H1 (cell line): Measurements from ENCODE around the gene SNAP47. TPM values are rescaled to one million over a fixed set of nuclear protein-coding genes. Genes with fewer than 3 reads are reported as not detected.
A peak's percentile ranks its signal among the peaks of the same experiment; 100 is the strongest.

ENCODE experiments used
- CTCF ChIA-PET: fragments of 300-600 bp; sonication (Branson Sonifier 250); formaldehyde crosslinking; loops from one replicate; lab custom pipeline; 2021; ENCODE audit not compliant: partially characterized antibody; lab: Charles Lee
- POLR2A ChIA-PET: fragments of 300-600 bp; sonication (Branson Sonifier 250); formaldehyde crosslinking; loops from one replicate; lab custom pipeline; 2021; ENCODE audit warnings: inconsistent platforms; ENCODE audit not compliant: partially characterized antibody; lab: Charles Lee
- DNase-seq, 2 experiments: peaks; one replicate each; pipeline versions ENCODE4 v3.0.0 to v3.0.0-alpha.2; 2010 to 2022; ENCODE audit warnings: low spot score in 2 of 2, low read depth in 1 of 2, mixed read lengths in 1 of 2
- FAIRE-seq: peaks from 2 replicates; lab custom pipeline; 2011; peaks lifted over from hg19 to GRCh38; lab: Jason Lieb, UNC
- H2AFZ ChIP-seq: 2 replicates; pipeline ENCODE4 v1.8.1; 2012; ENCODE audit warnings: low read length, inconsistent platforms
- H2AK5ac ChIP-seq: 2 replicates; pipeline ENCODE4 v1.6.1; 2013; ENCODE audit warnings: low read depth, low read length
- H2BK120ac ChIP-seq: replicated peaks from 2 replicates; pipeline ENCODE3; 2013; ENCODE audit warnings: low read depth, low read length, inconsistent platforms
- H2BK12ac ChIP-seq: 2 replicates; pipeline ENCODE4 v1.6.1; 2013; ENCODE audit warnings: low read depth, low read length
- H2BK15ac ChIP-seq: 2 replicates; pipeline ENCODE4 v1.6.1; 2013; ENCODE audit warnings: low read length
- H2BK20ac ChIP-seq: 2 replicates; pipeline ENCODE4 v1.6.1; 2013; ENCODE audit warnings: low read length
- H2BK5ac ChIP-seq: 2 replicates; pipeline ENCODE4 v1.6.1; 2013; ENCODE audit warnings: low read depth, low read length
- H3K14ac ChIP-seq: 2 replicates; pipeline ENCODE4 v1.6.1; 2013; ENCODE audit warnings: inconsistent platforms; ENCODE audit not compliant: insufficient read length
- H3K18ac ChIP-seq: 2 replicates; pipeline ENCODE4 v1.6.1; 2013; ENCODE audit warnings: low read length; ENCODE audit errors: extremely low read depth
- H3K23ac ChIP-seq: 2 replicates; pipeline ENCODE4 v1.6.1; 2013; ENCODE audit warnings: inconsistent platforms; ENCODE audit not compliant: insufficient read length
- H3K23me2 ChIP-seq: 2 replicates; pipeline ENCODE4 v1.6.1; 2013; ENCODE audit warnings: low read depth, low read length
- H3K27ac ChIP-seq: 2 replicates; pipeline ENCODE4 v1.6.1; 2011; ENCODE audit warnings: low read depth, low read length, inconsistent platforms
- H3K27me3 ChIP-seq, 4 experiments: replicated peaks in 1 of 4; 1 replicate in 1 of 4; 2 replicates in 3 of 4; pipeline versions ENCODE4 v1.6.1 to v1.8.1; 2011 to 2013; ENCODE audit warnings: low read length in 3 of 4, mild to moderate bottlenecking in 3 of 4, inconsistent platforms in 2 of 4, mixed read lengths in 2 of 4, moderate library complexity in 1 of 4; ENCODE audit not compliant: control insufficient read depth in 3 of 4, insufficient read depth in 3 of 4; ENCODE audit errors: extremely low read depth in 1 of 4
- H3K36me3 ChIP-seq, 4 experiments: 2 replicates each; pipeline versions ENCODE4 v1.6.1 to v1.8.1; 2011 to 2013; ENCODE audit warnings: mild to moderate bottlenecking in 4 of 4, low read length in 3 of 4, moderate library complexity in 2 of 4, control low read depth in 1 of 4, inconsistent platforms in 1 of 4; ENCODE audit not compliant: insufficient read depth in 4 of 4, control insufficient read depth in 2 of 4
- H3K4ac ChIP-seq: replicated peaks from 2 replicates; pipeline ENCODE3; 2013; ENCODE audit warnings: low read length, low read depth, mixed read lengths, inconsistent platforms; ENCODE audit not compliant: insufficient read length
- H3K4me1 ChIP-seq, 4 experiments: replicated peaks in 1 of 4; 1 replicate in 1 of 4; 2 replicates in 3 of 4; pipeline versions ENCODE4 v1.6.1 to v1.8.1; 2011 to 2013; ENCODE audit warnings: low read length in 3 of 4, inconsistent platforms in 2 of 4, mixed read lengths in 1 of 4; ENCODE audit not compliant: insufficient read depth in 4 of 4, control insufficient read depth in 3 of 4
- H3K4me2 ChIP-seq, 2 experiments: 2 replicates each; pipeline versions ENCODE4 v1.6.1 to v1.8.1; 2011 to 2013; ENCODE audit warnings: low read depth in 2 of 2, low read length in 2 of 2, control low read depth in 1 of 2, inconsistent platforms in 1 of 2, mild to moderate bottlenecking in 1 of 2; ENCODE audit not compliant: insufficient read depth in 1 of 2
- H3K4me3 ChIP-seq, 4 experiments: fragments of 200-600, 300-600 bp in 1 of 4; sonication (generic), shearing (Covaris generic), sonication (Bioruptor Twin) in 1 of 4; 2 replicates each; pipeline versions ENCODE4 v1.5.1 to v1.8.1; 2011 to 2016; ENCODE audit warnings: low read length in 4 of 4, low read depth in 3 of 4, control low read depth in 2 of 4, inconsistent platforms in 2 of 4, mild to moderate bottlenecking in 2 of 4, mixed read lengths in 1 of 4, moderate library complexity in 1 of 4; ENCODE audit not compliant: insufficient read depth in 2 of 4; ENCODE audit errors: extremely low read depth in 1 of 4
- H3K56ac ChIP-seq: replicated peaks from 2 replicates; pipeline ENCODE3; 2013; ENCODE audit warnings: low read depth, mild to moderate bottlenecking, mixed read lengths, low read length, inconsistent platforms; ENCODE audit not compliant: insufficient read length
- H3K79me1 ChIP-seq: 2 replicates; pipeline ENCODE4 v1.6.1; 2013; ENCODE audit warnings: low read depth, low read length, control low read depth
- H3K79me2 ChIP-seq, 2 experiments: 2 replicates each; pipeline versions ENCODE4 v1.6.1 to v1.8.1; 2012 to 2013; ENCODE audit warnings: low read length in 2 of 2, mild to moderate bottlenecking in 2 of 2, inconsistent platforms in 1 of 2; ENCODE audit not compliant: insufficient read depth in 2 of 2, control insufficient read depth in 1 of 2
- H3K9ac ChIP-seq, 4 experiments: replicated peaks in 1 of 4; 1 replicate in 1 of 4; 2 replicates in 3 of 4; pipeline versions ENCODE4 v1.6.1 to v1.8.1; 2011 to 2013; ENCODE audit warnings: low read depth in 3 of 4, low read length in 3 of 4, control low read depth in 2 of 4, mild to moderate bottlenecking in 2 of 4, moderate library complexity in 2 of 4, inconsistent platforms in 1 of 4; ENCODE audit errors: extremely low read depth in 1 of 4
- H3K9me3 ChIP-seq, 2 experiments: 2 replicates each; pipeline versions ENCODE4 v1.6.1 to v1.8.1; 2012 to 2013; ENCODE audit warnings: mild to moderate bottlenecking in 2 of 2, moderate library complexity in 2 of 2, control low read depth in 1 of 2, inconsistent platforms in 1 of 2, low read depth in 1 of 2, low read length in 1 of 2, mixed read lengths in 1 of 2; ENCODE audit not compliant: insufficient read depth in 2 of 2
- H4K20me1 ChIP-seq, 2 experiments: replicated peaks in 1 of 2; 2 replicates each; pipeline versions ENCODE3 to v1.8.1; 2011 to 2013; ENCODE audit warnings: inconsistent platforms in 2 of 2, low read length in 2 of 2, mild to moderate bottlenecking in 1 of 2; ENCODE audit not compliant: insufficient read depth in 2 of 2, control insufficient read depth in 1 of 2
- H4K5ac ChIP-seq: 2 replicates; pipeline ENCODE4 v1.6.1; 2013; ENCODE audit warnings: low read length, low read depth, mixed read lengths, inconsistent platforms; ENCODE audit not compliant: insufficient read length
- H4K8ac ChIP-seq: 2 replicates; pipeline ENCODE4 v1.8.0; 2013; ENCODE audit warnings: mild to moderate bottlenecking, moderate library complexity, low read length, inconsistent platforms; ENCODE audit not compliant: insufficient read depth; ENCODE audit errors: extremely low read depth
- H4K91ac ChIP-seq: replicated peaks from 2 replicates; pipeline ENCODE3; 2013; ENCODE audit warnings: low read length, mixed read lengths, inconsistent platforms; ENCODE audit not compliant: insufficient read length
- CBX8 ChIP-seq: fragments of 300-800, 300-1000 bp; sonication (generic); IDR thresholded peaks from 2 replicates; pipeline ENCODE4 v1.7.1; 2016; ENCODE audit warnings: low read depth, low read length, borderline replicate concordance
- CHD1 ChIP-seq: IDR thresholded peaks from 2 replicates; pipeline ENCODE4 v1.6.1; 2012; ENCODE audit warnings: low read depth, low read length, improper control_type of control experiment
- GABPA ChIP-seq: IDR thresholded peaks from 2 replicates; pipeline ENCODE4 v1.6.1; 2011; ENCODE audit warnings: mild to moderate bottlenecking, low read length, moderate library complexity, borderline replicate concordance; ENCODE audit not compliant: insufficient read depth
- JUN ChIP-seq: IDR thresholded peaks from 2 replicates; pipeline ENCODE4 v1.6.1; 2011; ENCODE audit warnings: low read depth, mild to moderate bottlenecking, improper control_type of control experiment, low read length
- POLR2A ChIP-seq, 2 experiments: IDR thresholded peaks; 1 replicate in 1 of 2; 2 replicates in 1 of 2; pipeline ENCODE4 v1.6.1; 2011; ENCODE audit warnings: low read depth in 2 of 2, low read length in 2 of 2, mild to moderate bottlenecking in 2 of 2; ENCODE audit errors: control extremely low read depth in 1 of 2
- POU5F1 ChIP-seq: IDR thresholded peaks from 2 replicates; pipeline ENCODE4 v1.6.1; 2011; ENCODE audit warnings: low read depth, mild to moderate bottlenecking, low read length, moderate library complexity
- RXRA ChIP-seq: IDR thresholded peaks from 2 replicates; pipeline ENCODE4 v1.6.1; 2011; ENCODE audit warnings: low read depth, mild to moderate bottlenecking, low read length, moderate library complexity; ENCODE audit not compliant: insufficient read depth
- SP4 ChIP-seq: IDR thresholded peaks from 2 replicates; pipeline ENCODE4 v1.6.1; 2012; ENCODE audit warnings: low read length, inconsistent platforms
- SRF ChIP-seq: IDR thresholded peaks from 2 replicates; pipeline ENCODE4 v1.6.1; 2011; ENCODE audit warnings: mild to moderate bottlenecking, low read depth, low read length, moderate library complexity
- WGBS, 2 experiments: shearing (Covaris generic) in 1 of 2; methylation state at CpG; one replicate each; pipeline versions ENCODE4 v1.1.6 to v1.1.7; 2013 to 2015; ENCODE audit warnings: low lambda C conversion rate in 2 of 2, mixed read lengths in 2 of 2, inconsistent platforms in 1 of 2, low coverage in 1 of 2, missing lambda C conversion rate in 1 of 2; ENCODE audit not compliant: insufficient replicate concordance in 2 of 2, insufficient coverage in 1 of 2, insufficient read length in 1 of 2; ENCODE audit errors: extremely low coverage in 1 of 2, missing lambda C conversion rate in 1 of 2; 5-methylcytosine and 5-hydroxymethylcytosine counted together
- polyA plus RNA-seq, 7 experiments: library from polyadenylated mRNA; depleted of rRNA in 3 of 7; stranded (reverse) in 5 of 7; unstranded in 2 of 7; fragments of >200 nt in 5 of 7; fragments of 200-250 nt in 2 of 7; gene quantifications; 1 replicate in 5 of 7; 2 replicates in 1 of 7; 4 replicates in 1 of 7; pipeline versions ENCODE4 v1.2.1 to v1.2.3, GENCODE V29; 2011 to 2013; ENCODE audit warnings: missing spikeins in 2 of 7, mixed read lengths in 2 of 7
- total RNA-seq: library from RNA; stranded (reverse); fragmentation: NEBNext Ultra II Directional; extraction: Animal tissue kit (Norgen Biotek cat#: 25700); gene quantifications from 2 replicates; pipeline ENCODE4 v1.2.1, GENCODE V29; 2021
- TF ChIP-seq, protein P1 (sequence below): IDR thresholded peaks from 2 replicates; pipeline ENCODE4 v1.6.1; 2011; ENCODE audit warnings: low read depth, mild to moderate bottlenecking, low read length; ENCODE audit not compliant: insufficient read depth
- TF ChIP-seq, protein P2 (sequence below), 3 experiments: IDR thresholded peaks; 1 replicate in 2 of 3; 2 replicates in 1 of 3; pipeline versions ENCODE4 v1.5.1 to v1.6.1; 2011; ENCODE audit warnings: low read length in 3 of 3, mild to moderate bottlenecking in 3 of 3, inconsistent platforms in 2 of 3, low read depth in 1 of 3, moderate library complexity in 1 of 3; ENCODE audit not compliant: insufficient read depth in 1 of 3; ENCODE audit errors: control extremely low read depth in 1 of 3

The SNAP47 gene
- total and polyA plus RNA-seq, 2 of the 8 experiments (the other 6 are each of a cell fraction or from before 2014, with no cell fraction given) = 37.6 to 42.2 TPM

DNA sequence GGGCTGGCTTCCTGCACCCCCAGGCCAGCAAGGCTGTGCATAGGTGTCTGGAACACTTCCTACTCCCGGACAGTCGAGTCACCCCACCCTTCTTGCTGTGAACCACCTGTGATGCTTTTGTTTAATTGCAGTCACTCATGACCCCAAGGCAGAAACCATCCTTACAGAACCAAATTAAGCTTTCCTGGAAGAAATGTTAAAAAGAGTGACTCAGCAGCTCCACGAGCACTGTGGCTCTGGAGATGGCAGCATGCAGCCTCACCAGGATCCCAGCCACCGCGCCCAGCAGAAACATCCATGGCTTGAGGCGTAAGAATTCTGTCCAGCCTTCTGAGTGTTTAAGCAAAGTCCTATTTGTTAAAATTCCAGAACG, 28.8 kb downstream of the SNAP47 start:
- no peak for FAIRE-seq
- WGBS, 2 experiments = 85% methylated on average over 7 of the region's 7 CpGs; no CpG with 5 or more reads in 1 of the 2 experiments
- H2BK5ac ChIP-seq = peak overlapping the region; percentile 82; the same call in 1 of the 2 replicates
- peak in 1 of 2 experiments; percentile 58 for DNase-seq
- H3K14ac ChIP-seq = no peak overlapping the region
- no peak overlapping the region for H3K4ac ChIP-seq
- no peaks in the 10 kb centered on the region for H3K9me3 ChIP-seq
- H3K4me1 ChIP-seq = peaks cover 0 to 5% (median under 1%) of the 10 kb centered on the region in 4 experiments; a peak in 3 of 7 replicates
- H2AFZ ChIP-seq = no peak overlapping the region
- CTCF ChIA-PET = interaction anchor here (0.6 to 7.7 kb wide), 19 partner anchors 10 to 305 kb away, joined by 3 to 51 read pairs (median 7); partner anchors contain the start of gene WNT9A
- H3K4me3 ChIP-seq = no peak overlapping the region
- no peak overlapping the region for H3K9ac ChIP-seq
- no peak overlapping the region for H2BK15ac ChIP-seq
- H2BK120ac ChIP-seq = no peak overlapping the region
- peaks cover 0 to 11% of the 10 kb centered on the region in 2 experiments; a peak in 1 of 4 replicates for H3K79me2 ChIP-seq
- H2AK5ac ChIP-seq = no peak overlapping the region
- H4K20me1 ChIP-seq = peaks cover 9 to 30% of the 10 kb centered on the region in 2 experiments
- no peak overlapping the region for H4K5ac ChIP-seq
- H3K79me1 ChIP-seq = peaks cover 2% of the 10 kb centered on the region; the same call in 1 of the 2 replicates
- H4K91ac ChIP-seq = no peak overlapping the region
- no peak overlapping the region for H2BK12ac ChIP-seq
- no peak overlapping the region; the same call in 1 of the 2 replicates for H4K8ac ChIP-seq
- POLR2A ChIA-PET = interaction anchor here (1.0 kb wide), 1 partner anchor 10 kb away, joined by 3 read pairs; no protein-coding TSS in a partner anchor
- H3K27ac ChIP-seq = no peak overlapping the region
- H3K4me2 ChIP-seq = no peak overlapping the region
- H3K23ac ChIP-seq = no peak overlapping the region
- H3K23me2 ChIP-seq = no peaks in the 10 kb centered on the region
- peaks cover 12 to 35% (median 26%) of the 10 kb centered on the region in 4 experiments for H3K36me3 ChIP-seq
- H3K18ac ChIP-seq = no peak overlapping the region
- H3K56ac ChIP-seq = no peak overlapping the region
- H2BK20ac ChIP-seq = no peak overlapping the region
- H3K27me3 ChIP-seq = no peaks in the 10 kb centered on the region
- no peak for TF ChIP-seq POLR2A (IDR thresholded peaks at IDR 0.05; ENCODE audit: control extremely low read depth in 1 of 2, low read depth in 2 of 2, low read length in 2 of 2)
- TF ChIP-seq CBX8 = no peak
- TF ChIP-seq SRF = no peak
- TF ChIP-seq GABPA = no peak
- TF ChIP-seq CHD1 = no peak
- TF ChIP-seq POU5F1 = no peak
- TF ChIP-seq, protein P1, sequence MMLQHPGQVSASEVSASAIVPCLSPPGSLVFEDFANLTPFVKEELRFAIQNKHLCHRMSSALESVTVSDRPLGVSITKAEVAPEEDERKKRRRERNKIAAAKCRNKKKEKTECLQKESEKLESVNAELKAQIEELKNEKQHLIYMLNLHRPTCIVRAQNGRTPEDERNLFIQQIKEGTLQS = no peak
- TF ChIP-seq JUN = no peak
- no peak for TF ChIP-seq SP4
- TF ChIP-seq, protein P2, sequence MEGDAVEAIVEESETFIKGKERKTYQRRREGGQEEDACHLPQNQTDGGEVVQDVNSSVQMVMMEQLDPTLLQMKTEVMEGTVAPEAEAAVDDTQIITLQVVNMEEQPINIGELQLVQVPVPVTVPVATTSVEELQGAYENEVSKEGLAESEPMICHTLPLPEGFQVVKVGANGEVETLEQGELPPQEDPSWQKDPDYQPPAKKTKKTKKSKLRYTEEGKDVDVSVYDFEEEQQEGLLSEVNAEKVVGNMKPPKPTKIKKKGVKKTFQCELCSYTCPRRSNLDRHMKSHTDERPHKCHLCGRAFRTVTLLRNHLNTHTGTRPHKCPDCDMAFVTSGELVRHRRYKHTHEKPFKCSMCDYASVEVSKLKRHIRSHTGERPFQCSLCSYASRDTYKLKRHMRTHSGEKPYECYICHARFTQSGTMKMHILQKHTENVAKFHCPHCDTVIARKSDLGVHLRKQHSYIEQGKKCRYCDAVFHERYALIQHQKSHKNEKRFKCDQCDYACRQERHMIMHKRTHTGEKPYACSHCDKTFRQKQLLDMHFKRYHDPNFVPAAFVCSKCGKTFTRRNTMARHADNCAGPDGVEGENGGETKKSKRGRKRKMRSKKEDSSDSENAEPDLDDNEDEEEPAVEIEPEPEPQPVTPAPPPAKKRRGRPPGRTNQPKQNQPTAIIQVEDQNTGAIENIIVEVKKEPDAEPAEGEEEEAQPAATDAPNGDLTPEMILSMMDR (IDR thresholded peaks at IDR 0.05; ENCODE audit: control extremely low read depth in 1 of 3, insufficient read depth in 1 of 3, low read depth in 1 of 3, low read length in 3 of 3) = no peak
- TF ChIP-seq RXRA = no peak
